ENCODE data around the gene NLRX1.
"Not testable (repeated sequence)": the region's sequence is repeated elsewhere in the genome, so short reads cannot be mapped to it uniquely, and the experiment has no call there.

NLRX1 gene

DNA sequence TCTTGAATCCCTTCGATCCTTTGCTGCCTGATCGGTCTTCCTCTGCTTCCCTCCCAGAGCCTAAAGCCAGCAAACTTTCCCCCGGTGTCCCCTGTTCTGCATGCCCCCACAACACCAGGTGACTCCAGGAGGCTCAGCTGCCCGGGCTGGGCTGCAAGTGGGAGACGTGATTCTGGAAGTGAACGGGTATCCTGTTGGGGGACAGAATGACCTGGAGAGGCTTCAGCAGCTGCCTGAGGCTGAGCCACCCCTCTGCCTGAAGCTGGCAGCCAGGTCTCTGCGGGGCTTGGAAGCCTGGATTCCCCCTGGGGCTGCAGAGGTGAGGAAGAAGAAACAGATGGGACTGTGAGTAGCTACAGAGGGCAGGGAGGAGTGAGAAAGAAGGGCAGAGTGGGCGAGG, 20.4 kb downstream of the NLRX1 start:
- no peaks in the 10 kb centered on the region for H4K20me1 ChIP-seq (ENCODE audit: insufficient read depth, low read length, poor library complexity, severe bottlenecking)
- H2AFZ ChIP-seq (ENCODE audit: low read length), result no peak overlapping the region
- no peaks in the 10 kb centered on the region for H3F3A ChIP-seq (ENCODE audit: low read depth)
- H3K9me2 ChIP-seq (replicated peaks; ENCODE audit: low read depth, low read length), result no peaks in the 10 kb centered on the region
- H3K9me3 ChIP-seq (ENCODE audit: insufficient read depth, low read depth, low read length), result no peaks in the 10 kb centered on the region
- TF ChIP-seq EZH2phosphoT487 (IDR thresholded peaks at IDR 0.05; ENCODE audit: borderline replicate concordance), result no peak
- TF ChIP-seq, protein P1, sequence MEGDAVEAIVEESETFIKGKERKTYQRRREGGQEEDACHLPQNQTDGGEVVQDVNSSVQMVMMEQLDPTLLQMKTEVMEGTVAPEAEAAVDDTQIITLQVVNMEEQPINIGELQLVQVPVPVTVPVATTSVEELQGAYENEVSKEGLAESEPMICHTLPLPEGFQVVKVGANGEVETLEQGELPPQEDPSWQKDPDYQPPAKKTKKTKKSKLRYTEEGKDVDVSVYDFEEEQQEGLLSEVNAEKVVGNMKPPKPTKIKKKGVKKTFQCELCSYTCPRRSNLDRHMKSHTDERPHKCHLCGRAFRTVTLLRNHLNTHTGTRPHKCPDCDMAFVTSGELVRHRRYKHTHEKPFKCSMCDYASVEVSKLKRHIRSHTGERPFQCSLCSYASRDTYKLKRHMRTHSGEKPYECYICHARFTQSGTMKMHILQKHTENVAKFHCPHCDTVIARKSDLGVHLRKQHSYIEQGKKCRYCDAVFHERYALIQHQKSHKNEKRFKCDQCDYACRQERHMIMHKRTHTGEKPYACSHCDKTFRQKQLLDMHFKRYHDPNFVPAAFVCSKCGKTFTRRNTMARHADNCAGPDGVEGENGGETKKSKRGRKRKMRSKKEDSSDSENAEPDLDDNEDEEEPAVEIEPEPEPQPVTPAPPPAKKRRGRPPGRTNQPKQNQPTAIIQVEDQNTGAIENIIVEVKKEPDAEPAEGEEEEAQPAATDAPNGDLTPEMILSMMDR (conservative IDR thresholded peaks at IDR 0.05; ENCODE audit: low read length), result no peak
- H3K36me3 ChIP-seq (ENCODE audit: insufficient read depth, low read length), result no peaks in the 10 kb centered on the region
- H3K79me2 ChIP-seq (ENCODE audit: insufficient read depth, low read length), result no peaks in the 10 kb centered on the region
- H3K4me2 ChIP-seq (ENCODE audit: low read depth, low read length, poor library complexity, severe bottlenecking), result no peak overlapping the region
- H3K27me3 ChIP-seq (ENCODE audit: insufficient read depth, low read length, poor library complexity, severe bottlenecking), result no peaks in the 10 kb centered on the region
- peaks cover 5% of the 10 kb centered on the region for H3K4me1 ChIP-seq (ENCODE audit: insufficient read depth, low read length, poor library complexity, severe bottlenecking)
- no peak overlapping the region for H3K4me3 ChIP-seq (ENCODE audit: low read length, poor library complexity, severe bottlenecking)
- H3K9ac ChIP-seq (ENCODE audit: low read depth, low read length, poor library complexity, severe bottlenecking), result no peak overlapping the region

DNA sequence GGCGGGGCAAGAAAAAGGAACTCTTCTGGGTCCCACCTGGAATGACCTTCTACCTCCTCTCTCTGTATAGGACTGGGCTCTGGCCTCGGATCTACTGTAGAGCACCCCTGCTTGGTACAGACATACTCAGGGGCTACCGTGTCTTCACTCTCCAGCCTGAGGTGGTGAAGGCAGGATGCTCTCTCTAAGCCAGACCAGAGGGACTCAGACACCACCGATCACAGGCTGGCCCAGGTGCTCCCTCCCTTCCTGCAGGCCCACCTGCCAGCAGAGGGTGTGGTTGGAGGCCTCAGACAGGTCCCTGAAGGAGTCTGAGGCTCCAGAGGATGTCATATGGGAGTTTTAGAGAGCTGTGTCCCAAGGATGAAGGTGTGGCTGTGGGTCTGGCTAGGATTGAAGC, 20.9 kb downstream of the NLRX1 start:
- Histone ChIP-seq H3K9me2 (replicated peaks; ENCODE audit: low read depth, low read length) (no peaks in the 10 kb centered on the region), H3K36me3 (ENCODE audit: insufficient read depth, low read length) (no peaks in the 10 kb centered on the region), H3K4me2 (ENCODE audit: low read depth, low read length, poor library complexity, severe bottlenecking) (no peak overlapping the region), H3K4me3 (ENCODE audit: low read length, poor library complexity, severe bottlenecking) (no peak overlapping the region), H4K20me1 (ENCODE audit: insufficient read depth, low read length, poor library complexity, severe bottlenecking) (no peaks in the 10 kb centered on the region), H3K79me2 (ENCODE audit: insufficient read depth, low read length) (no peaks in the 10 kb centered on the region), H3K27me3 (ENCODE audit: insufficient read depth, low read length, poor library complexity, severe bottlenecking) (no peaks in the 10 kb centered on the region), H3K9me3 (ENCODE audit: insufficient read depth, low read depth, low read length) (no peaks in the 10 kb centered on the region), H2AFZ (ENCODE audit: low read length) (no peak overlapping the region), H3F3A (ENCODE audit: low read depth) (no peaks in the 10 kb centered on the region), H3K9ac (ENCODE audit: low read depth, low read length, poor library complexity, severe bottlenecking) (no peak overlapping the region), H3K4me1 (ENCODE audit: insufficient read depth, low read length, poor library complexity, severe bottlenecking) (peaks cover 5% of the 10 kb centered on the region)
- TF ChIP-seq, protein P1 (conservative IDR thresholded peaks at IDR 0.05; ENCODE audit: low read length), result no peak
- no peak for TF ChIP-seq EZH2phosphoT487 (IDR thresholded peaks at IDR 0.05; ENCODE audit: borderline replicate concordance)

DNA sequence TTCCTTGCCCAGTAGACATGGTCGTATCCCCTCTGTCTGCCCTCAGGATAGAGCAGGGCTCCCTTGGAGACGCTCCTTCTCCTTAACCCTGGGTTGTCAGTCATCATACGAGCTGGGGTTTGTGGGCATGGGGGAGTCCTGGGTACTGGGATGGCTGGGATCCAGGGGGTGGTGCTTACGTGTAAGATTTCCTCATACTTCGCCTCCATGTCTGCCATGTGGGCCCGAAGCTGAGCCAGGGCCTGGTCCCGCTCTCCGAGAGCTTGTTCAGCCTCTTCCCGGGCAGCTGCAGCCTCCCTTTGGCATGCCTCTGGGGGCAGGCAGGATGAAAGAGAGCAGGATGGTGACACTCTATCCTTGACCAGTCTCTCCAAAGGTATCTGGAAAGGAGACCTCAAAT, 22.0 kb downstream of the NLRX1 start:
- H3K9me3 ChIP-seq (ENCODE audit: insufficient read depth, low read depth, low read length), result no peaks in the 10 kb centered on the region
- H3K9ac ChIP-seq (ENCODE audit: low read depth, low read length, poor library complexity, severe bottlenecking), result no peak overlapping the region
- peaks cover 5% of the 10 kb centered on the region for H3K4me1 ChIP-seq (ENCODE audit: insufficient read depth, low read length, poor library complexity, severe bottlenecking)
- H3K36me3 ChIP-seq (ENCODE audit: insufficient read depth, low read length), result no peaks in the 10 kb centered on the region
- no peaks in the 10 kb centered on the region for H3K9me2 ChIP-seq (replicated peaks; ENCODE audit: low read depth, low read length)
- no peak overlapping the region for H2AFZ ChIP-seq (ENCODE audit: low read length)
- H3F3A ChIP-seq (ENCODE audit: low read depth), result no peaks in the 10 kb centered on the region
- no peak for TF ChIP-seq EZH2phosphoT487 (IDR thresholded peaks at IDR 0.05; ENCODE audit: borderline replicate concordance)
- TF ChIP-seq, protein P1 (conservative IDR thresholded peaks at IDR 0.05; ENCODE audit: low read length), result no peak
- H3K27me3 ChIP-seq (ENCODE audit: insufficient read depth, low read length, poor library complexity, severe bottlenecking), result no peaks in the 10 kb centered on the region
- H3K4me2 ChIP-seq (ENCODE audit: low read depth, low read length, poor library complexity, severe bottlenecking), result no peak overlapping the region
- no peaks in the 10 kb centered on the region for H4K20me1 ChIP-seq (ENCODE audit: insufficient read depth, low read length, poor library complexity, severe bottlenecking)
- H3K4me3 ChIP-seq (ENCODE audit: low read length, poor library complexity, severe bottlenecking), result no peak overlapping the region
- no peaks in the 10 kb centered on the region for H3K79me2 ChIP-seq (ENCODE audit: insufficient read depth, low read length)

DNA sequence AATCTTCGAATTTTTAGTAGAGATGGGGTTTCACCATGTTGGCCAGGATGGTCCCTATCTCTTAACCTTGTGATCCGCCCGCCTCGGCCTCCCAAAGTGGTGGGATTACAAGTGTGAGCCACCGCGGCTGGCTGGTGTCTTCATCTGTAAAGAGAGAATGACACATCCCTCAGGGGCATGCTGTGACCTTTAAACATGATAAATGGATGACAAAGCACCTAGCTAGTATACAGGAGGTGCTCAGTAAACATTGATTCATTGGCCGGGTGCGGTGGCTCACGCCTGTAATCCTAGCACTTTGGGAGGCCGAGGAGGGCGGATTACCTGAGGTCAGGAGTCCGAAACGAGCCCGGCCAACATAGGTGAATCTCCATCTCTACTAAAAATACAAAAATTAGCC, 22.7 kb downstream of the NLRX1 start:
- not testable (repeated sequence) for H3K36me3 ChIP-seq (ENCODE audit: insufficient read depth, low read length); H2AFZ ChIP-seq (ENCODE audit: low read length); H3F3A ChIP-seq (ENCODE audit: low read depth); H4K20me1 ChIP-seq (ENCODE audit: insufficient read depth, low read length, poor library complexity, severe bottlenecking); H3K4me3 ChIP-seq (ENCODE audit: low read length, poor library complexity, severe bottlenecking); H3K9me2 ChIP-seq (replicated peaks; ENCODE audit: low read depth, low read length); H3K79me2 ChIP-seq (ENCODE audit: insufficient read depth, low read length); H3K9ac ChIP-seq (ENCODE audit: low read depth, low read length, poor library complexity, severe bottlenecking); H3K4me2 ChIP-seq (ENCODE audit: low read depth, low read length, poor library complexity, severe bottlenecking); H3K9me3 ChIP-seq (ENCODE audit: insufficient read depth, low read depth, low read length); H3K27me3 ChIP-seq (ENCODE audit: insufficient read depth, low read length, poor library complexity, severe bottlenecking); H3K4me1 ChIP-seq (ENCODE audit: insufficient read depth, low read length, poor library complexity, severe bottlenecking)
